ENCODE data around the gene EEIG2.

DNA sequence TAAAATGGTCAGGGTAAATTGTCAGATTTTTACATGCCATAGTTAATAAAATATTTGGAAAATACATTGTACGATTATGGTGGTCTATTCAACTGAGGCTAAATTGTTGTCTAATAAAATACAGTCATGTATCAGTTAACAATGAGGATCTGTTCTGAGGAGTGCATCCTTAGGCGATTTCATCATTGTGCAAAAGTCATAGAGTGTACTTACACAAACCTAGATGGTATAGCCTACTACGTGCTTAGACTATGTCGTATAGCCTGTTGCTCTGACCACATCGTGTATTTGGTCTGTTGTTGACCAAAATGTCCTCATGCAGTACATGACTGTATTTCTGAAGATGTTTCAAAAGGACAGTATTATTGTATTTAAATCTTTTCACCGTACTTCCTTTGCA is 5.2 kb downstream of the EEIG2 start:
- TF ChIP-seq POLR2AphosphoS5 (IDR thresholded peaks at IDR 0.05; ENCODE audit: low read depth, low read length), result no peak
- no peak for TF ChIP-seq REST (IDR thresholded peaks at IDR 0.05; ENCODE audit: insufficient read depth in 1 of 2, low read depth in 2 of 2, low read length in 2 of 2)
- TF ChIP-seq SIN3A (IDR thresholded peaks at IDR 0.05; ENCODE audit: borderline replicate concordance, insufficient read depth, low read length), result no peak
- no peak for TF ChIP-seq TAF1 (IDR thresholded peaks at IDR 0.05; ENCODE audit: borderline replicate concordance, insufficient read depth, low read length)

All from PFSK-1 (cell line).